OCI-LY1 (cell line): ENCODE data around the gene KLF4.

Source experiments
- H2AFZ ChIP-seq: fragments of 200-600 bp; sonication (generic), shearing (Covaris generic); 2 replicates; pipeline ENCODE4 v1.6.0; 2014; ENCODE audit warnings: antibody characterized with exemption, mild to moderate bottlenecking, low read length
- H3F3A ChIP-seq: fragments of 200-600 bp; sonication (generic), shearing (Covaris generic); 2 replicates; pipeline ENCODE4 v1.6.0; 2014; ENCODE audit warnings: mild to moderate bottlenecking, antibody characterized with exemption, low read length, moderate library complexity; ENCODE audit not compliant: insufficient read depth
- H3K27ac ChIP-seq: fragments of 200-600 bp; sonication (generic); 2 replicates; pipeline ENCODE4 v1.5.1; 2014; ENCODE audit warnings: low read length, mixed run types, mild to moderate bottlenecking, low read depth; ENCODE audit not compliant: poor library complexity, severe bottlenecking
- H3K27me3 ChIP-seq: fragments of 200-600 bp; sonication (generic); 2 replicates; pipeline ENCODE4 v1.6.0; 2014; ENCODE audit warnings: antibody characterized with exemption, mild to moderate bottlenecking, low read length, moderate library complexity; ENCODE audit not compliant: insufficient read depth
- H3K36me3 ChIP-seq: fragments of 200-600 bp; sonication (generic); 2 replicates; pipeline ENCODE4 v1.6.1; 2014; ENCODE audit warnings: mild to moderate bottlenecking, antibody characterized with exemption, low read length, moderate library complexity, mixed read lengths; ENCODE audit not compliant: insufficient read depth
- H3K4me1 ChIP-seq: fragments of 200-600 bp; sonication (generic); 2 replicates; pipeline ENCODE4 v1.5.1; 2014; ENCODE audit warnings: mild to moderate bottlenecking, low read length, moderate library complexity; ENCODE audit not compliant: insufficient read depth, severe bottlenecking
- H3K4me2 ChIP-seq: fragments of 200-600 bp; sonication (generic), shearing (Covaris generic); 2 replicates; pipeline ENCODE4 v1.6.1; 2014; ENCODE audit warnings: low read length
- H3K4me3 ChIP-seq: fragments of 200-600 bp; sonication (generic); 2 replicates; pipeline ENCODE4 v1.5.1; 2014; ENCODE audit warnings: low read length, low read depth, mild to moderate bottlenecking, mixed read lengths; ENCODE audit not compliant: poor library complexity, severe bottlenecking
- H3K79me2 ChIP-seq: fragments of 200-600 bp; shearing (Covaris generic); 2 replicates; pipeline ENCODE4 v1.6.1; 2016; ENCODE audit warnings: mixed run types, low read length, mixed read lengths; ENCODE audit not compliant: insufficient read depth
- H3K9ac ChIP-seq: fragments of 200-600 bp; sonication (generic), shearing (Covaris generic); 2 replicates; pipeline ENCODE4 v1.6.1; 2014; ENCODE audit warnings: mild to moderate bottlenecking, low read length, mixed read lengths
- H3K9me2 ChIP-seq: fragments of 200-600 bp; sonication (generic), shearing (Covaris generic); 2 replicates; pipeline ENCODE4 v1.6.1; 2014; ENCODE audit warnings: low read depth, mild to moderate bottlenecking, low read length, mixed read lengths
- H3K9me3 ChIP-seq: fragments of 200-600 bp; shearing (Covaris generic); 2 replicates; pipeline ENCODE4 v1.6.1; 2014; ENCODE audit warnings: low read length, mixed read lengths
- H4K20me1 ChIP-seq: fragments of 200-600 bp; sonication (generic), shearing (Covaris generic); 2 replicates; pipeline ENCODE4 v1.6.0; 2016; ENCODE audit warnings: mild to moderate bottlenecking, low read length; ENCODE audit not compliant: insufficient read depth
- CTCF ChIP-seq: fragments of 200-600 bp; sonication (generic), shearing (Covaris generic); IDR thresholded peaks from 2 replicates; pipeline ENCODE4 v1.5.1; 2017; ENCODE audit warnings: mild to moderate bottlenecking, antibody characterized with exemption, low read length, moderate library complexity, mixed read lengths
- EZH2 ChIP-seq: fragments of 200-600 bp; sonication (generic), shearing (Covaris generic); IDR thresholded peaks from 2 replicates; pipeline ENCODE4 v1.8.0; 2017; ENCODE audit warnings: borderline replicate concordance, mixed run types, mild to moderate bottlenecking, antibody characterized with exemption, low read length, moderate library complexity, mixed read lengths

KLF4 gene

GRCh38 chr9:107471552-107471951 lies 18.0 kb downstream of the KLF4 start:
- Histone ChIP-seq H3K27me3 (no peaks in the 10 kb centered on the region), H4K20me1 (no peaks in the 10 kb centered on the region), H3K27ac (no peak overlapping the region), H3F3A (no peaks in the 10 kb centered on the region), H3K9me2 (no peaks in the 10 kb centered on the region), H3K79me2 (no peaks in the 10 kb centered on the region), H3K4me1 (no peaks in the 10 kb centered on the region), H3K9me3 (no peaks in the 10 kb centered on the region), H3K36me3 (no peaks in the 10 kb centered on the region), H3K4me3 (no peak overlapping the region), H3K4me2 (no peak overlapping the region), H3K9ac (no peak overlapping the region), H2AFZ (no peak overlapping the region)
- no peak for TF ChIP-seq EZH2
- TF ChIP-seq CTCF: no peak

GRCh38 chr9:107467416-107467815 lies 22.2 kb downstream of the KLF4 start:
- no peaks in the 10 kb centered on the region for H3F3A ChIP-seq
- TF ChIP-seq CTCF (no peak), EZH2 (no peak)

GRCh38 chr9:107466826-107467225 lies 22.7 kb downstream of the KLF4 start:
- TF ChIP-seq CTCF: no peak
- TF ChIP-seq EZH2: no peak
- no peaks in the 10 kb centered on the region for H3F3A ChIP-seq
- H3K4me2 ChIP-seq: no peak overlapping the region
- H3K27ac ChIP-seq: no peak overlapping the region
- no peaks in the 10 kb centered on the region for H3K79me2 ChIP-seq
- H2AFZ ChIP-seq: no peak overlapping the region
- no peaks in the 10 kb centered on the region for H3K36me3 ChIP-seq
- H3K9me3 ChIP-seq: no peaks in the 10 kb centered on the region
- H3K9ac ChIP-seq: no peak overlapping the region
- no peaks in the 10 kb centered on the region for H3K4me1 ChIP-seq
- no peaks in the 10 kb centered on the region for H4K20me1 ChIP-seq
- H3K27me3 ChIP-seq: no peaks in the 10 kb centered on the region
- H3K9me2 ChIP-seq: no peaks in the 10 kb centered on the region
- no peak overlapping the region for H3K4me3 ChIP-seq

More at GRCh38 chr9:107467416-107467815, 22.2 kb downstream of the KLF4 start:
- no peaks in the 10 kb centered on the region for H3K9me3 ChIP-seq
- H3K36me3 ChIP-seq: no peaks in the 10 kb centered on the region
- H3K79me2 ChIP-seq: no peaks in the 10 kb centered on the region
- no peak overlapping the region for H3K27ac ChIP-seq
- H3K9ac ChIP-seq: no peak overlapping the region
- H4K20me1 ChIP-seq: no peaks in the 10 kb centered on the region
- no peaks in the 10 kb centered on the region for H3K9me2 ChIP-seq
- H3K4me1 ChIP-seq: no peaks in the 10 kb centered on the region
- no peak overlapping the region for H3K4me2 ChIP-seq
- H3K4me3 ChIP-seq: no peak overlapping the region
- no peak overlapping the region for H2AFZ ChIP-seq
- H3K27me3 ChIP-seq: no peaks in the 10 kb centered on the region
